GM19468 (cell line): ENCODE results near the gene SGIP1.
"Not testable (repeated sequence)": the region's sequence is repeated elsewhere in the genome, so short reads cannot be mapped to it uniquely, and the experiment has no call there.

Experiments used
- ATAC-seq: cut with Tn5 transposase; IDR thresholded peaks from one replicate; pipeline ENCODE4 v1.9.1; 2021; ENCODE audit warnings: mild to moderate bottlenecking, moderate library complexity, moderate number of reproducible peaks; ENCODE audit not compliant: unreplicated experiment; ENCODE audit errors: extremely low read depth

Gene SGIP1

GRCh38 chr1:66552287-66552686 lies 18.3 kb downstream of the SGIP1 start:
- no peak for ATAC-seq

DNA sequence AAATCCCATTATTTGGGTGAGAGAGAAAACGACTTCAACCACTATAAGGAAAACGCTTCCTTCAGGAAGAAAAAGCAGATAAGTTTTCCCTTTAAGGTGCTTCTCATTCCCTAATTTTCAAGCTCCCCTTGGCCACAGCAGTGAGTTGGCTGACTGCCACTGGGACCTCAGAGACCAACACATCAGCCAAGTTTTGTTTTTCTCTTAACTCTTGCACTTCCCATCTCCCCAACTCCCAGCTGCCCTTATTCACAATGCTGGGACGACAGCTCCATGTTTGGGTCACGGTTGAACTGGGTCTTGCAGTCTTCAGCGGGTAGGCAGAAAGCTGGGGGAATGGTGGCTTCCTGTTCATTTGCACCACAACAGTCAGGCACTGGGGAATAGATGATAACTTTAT lies 18.9 kb downstream of the SGIP1 start:
- ATAC-seq = no peak

GRCh38 chr1:66553846-66554245 lies 19.9 kb downstream of the SGIP1 start:
- ATAC-seq = no peak

GRCh38 chr1:66556161-66556611 lies 22.2 kb downstream of the SGIP1 start:
- ATAC-seq = no peak

DNA sequence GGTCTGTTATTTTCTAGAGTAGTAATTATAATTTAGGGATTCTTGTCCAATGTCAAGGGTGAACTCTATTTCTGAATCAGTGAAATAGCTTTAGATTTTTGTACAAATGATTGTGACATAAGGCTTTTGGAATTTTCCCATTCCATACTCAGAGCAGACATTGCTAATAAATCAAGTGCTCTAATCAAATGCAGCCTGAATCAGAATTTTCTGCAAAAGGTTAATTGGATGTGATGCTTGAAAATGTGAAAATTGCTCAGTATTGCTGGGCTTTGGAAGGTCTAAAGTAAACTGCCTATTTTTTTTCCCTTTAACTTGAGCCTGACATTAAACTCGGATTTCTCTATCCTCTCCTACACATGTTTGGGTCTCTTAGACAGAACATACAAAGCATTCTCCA lies 23.2 kb downstream of the SGIP1 start:
- ATAC-seq = no peak

GRCh38 chr1:66559517-66559916 lies 25.6 kb downstream of the SGIP1 start:
- ATAC-seq = no peak

DNA sequence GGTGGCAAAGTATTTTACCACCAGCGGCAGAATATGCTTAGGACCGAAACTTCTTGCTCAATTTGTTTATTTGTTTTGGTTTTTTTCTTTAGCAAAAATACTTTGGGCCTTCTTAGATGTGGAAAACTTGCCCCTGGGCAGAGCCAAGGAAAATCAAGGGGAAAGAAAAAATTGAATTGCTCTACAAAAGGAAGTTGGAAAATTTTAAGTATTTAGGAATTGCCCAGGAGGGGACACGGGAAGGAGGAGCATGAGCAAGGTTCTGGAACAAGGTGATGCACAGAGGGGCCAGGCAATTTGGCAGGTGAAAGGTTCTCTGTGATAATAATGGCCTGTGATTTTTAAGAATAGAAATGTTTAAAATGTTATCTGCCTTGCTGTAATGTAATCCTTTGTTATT lies 28.6 kb downstream of the SGIP1 start:
- no peak for ATAC-seq

DNA sequence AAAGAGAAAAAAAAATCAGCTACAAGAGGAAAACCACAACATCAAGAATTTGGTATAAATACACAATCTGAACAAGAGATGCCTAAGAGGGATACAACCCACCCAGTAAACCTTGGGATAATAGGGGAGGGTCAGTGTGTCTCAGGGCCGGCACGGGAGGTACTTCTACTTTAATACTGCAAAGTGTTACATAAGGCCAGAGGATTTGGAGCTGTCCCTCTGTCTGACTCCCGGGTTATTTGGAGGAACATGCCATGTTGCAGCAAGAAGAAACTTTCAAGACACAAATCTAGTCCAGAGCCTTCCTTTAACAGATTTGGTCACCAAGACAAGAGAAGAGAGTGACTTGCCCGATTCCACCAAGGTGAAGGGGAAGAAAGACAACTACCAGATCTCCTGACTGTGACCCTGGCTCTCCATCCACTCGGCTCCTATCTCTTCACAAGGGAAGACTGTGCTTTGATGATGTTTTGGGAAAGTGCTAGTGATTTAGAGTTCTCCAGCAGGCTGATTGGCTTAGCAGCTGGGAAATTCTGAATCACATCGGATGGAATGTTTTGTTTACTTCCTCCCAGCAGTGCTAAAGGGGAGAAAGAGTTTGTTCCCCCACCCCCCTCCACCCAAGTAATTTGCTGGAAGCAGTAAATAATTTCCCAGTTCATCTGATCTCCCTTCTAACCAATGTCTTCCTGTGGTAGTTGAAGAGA lies 29.3 kb downstream of the SGIP1 start:
- ATAC-seq = no peak

DNA sequence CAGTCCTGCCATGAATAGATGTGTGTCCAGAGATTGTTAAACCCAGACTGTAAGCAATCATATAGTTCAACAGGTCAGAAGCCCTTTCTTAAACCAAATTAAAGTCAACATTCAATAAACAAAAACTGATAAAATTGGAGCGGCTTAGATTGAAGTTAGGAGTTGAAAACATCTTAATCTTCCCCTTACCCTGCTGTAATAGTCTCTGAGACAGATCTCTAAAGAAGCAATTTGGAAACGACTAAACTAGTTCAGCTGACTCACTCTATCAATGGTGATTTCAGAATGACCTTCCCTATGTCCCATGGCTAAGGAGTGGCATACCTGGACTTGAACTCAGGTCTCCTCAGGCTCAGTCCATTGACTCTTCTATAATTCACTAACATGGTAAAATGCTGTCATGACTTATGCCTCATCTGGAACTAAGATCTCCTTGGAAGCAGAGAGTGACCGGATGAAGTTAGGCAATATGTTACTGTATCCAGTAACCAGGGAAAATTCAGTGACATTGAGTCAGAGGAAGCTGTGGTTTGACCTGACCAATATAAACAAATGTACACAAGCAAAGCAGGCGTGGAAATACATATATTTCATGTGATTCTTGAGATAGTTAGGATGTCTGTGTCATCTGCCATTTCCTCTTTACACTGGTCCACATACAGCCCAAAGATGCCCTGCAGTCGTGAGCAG lies 30.1 kb downstream of the SGIP1 start:
- no peak for ATAC-seq

DNA sequence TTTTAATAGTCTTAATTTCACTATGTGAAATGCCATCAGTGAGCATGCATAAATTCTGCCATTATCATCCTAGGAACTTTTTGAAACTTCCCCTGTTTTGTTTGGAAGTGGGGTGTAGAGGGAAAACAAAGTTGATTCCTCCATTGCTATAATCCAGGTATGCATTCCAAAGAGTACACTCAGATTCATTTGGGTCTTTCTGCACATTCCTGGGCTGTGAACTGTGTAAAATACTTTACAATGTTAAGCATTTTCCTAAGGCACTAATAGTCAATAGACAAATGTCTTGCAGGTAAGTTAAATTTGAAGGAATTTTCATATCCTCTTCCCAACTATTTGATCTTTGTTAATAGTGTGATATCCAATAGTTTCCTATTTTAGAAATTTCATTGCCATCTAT lies 36.2 kb downstream of the SGIP1 start:
- ATAC-seq = no peak

GRCh38 chr1:66571789-66572188 lies 37.8 kb downstream of the SGIP1 start:
- no peak for ATAC-seq

GRCh38 chr1:66575739-66576138 lies 41.8 kb downstream of the SGIP1 start:
- ATAC-seq = no peak

GRCh38 chr1:66576645-66577044 lies 42.7 kb downstream of the SGIP1 start:
- ATAC-seq = no peak

DNA sequence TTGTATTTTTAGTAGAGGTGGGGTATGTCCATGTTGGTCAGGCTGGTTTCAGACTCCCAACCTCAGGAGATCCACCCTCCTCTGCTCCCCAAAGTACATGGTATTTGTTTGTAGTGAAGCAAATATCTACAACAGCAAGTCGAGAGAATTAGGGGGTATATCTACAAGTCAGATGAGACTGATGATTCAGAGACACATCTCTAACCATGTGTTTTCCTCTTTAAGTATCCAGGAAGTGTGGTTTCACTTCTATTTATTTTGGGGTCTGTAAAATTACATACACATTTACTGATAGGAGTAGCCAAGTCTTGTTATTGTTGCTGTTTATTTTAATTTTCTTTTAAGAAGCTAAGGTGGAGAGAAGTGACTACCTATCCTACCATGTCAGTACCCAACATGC lies 44.9 kb downstream of the SGIP1 start:
- no peak for ATAC-seq

DNA sequence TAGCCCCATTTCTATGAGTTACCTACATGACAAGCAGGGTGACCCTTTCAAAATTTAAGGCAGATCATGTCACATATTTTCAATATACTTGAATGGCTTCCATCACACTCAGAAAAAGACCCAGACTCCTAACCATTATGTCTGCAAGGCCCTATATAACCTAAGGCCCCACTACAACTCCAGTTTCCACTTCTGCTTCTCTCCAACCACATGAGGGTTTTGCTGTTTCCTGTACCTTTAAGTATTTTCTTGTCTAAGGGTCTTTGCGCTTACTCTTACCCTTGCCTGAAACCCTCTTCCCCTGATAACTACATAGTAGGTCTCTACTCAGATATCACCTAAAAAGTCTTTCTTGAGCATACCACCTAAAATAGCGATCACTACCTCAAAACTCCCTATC lies 46.1 kb downstream of the SGIP1 start:
- ATAC-seq = no peak

GRCh38 chr1:66583021-66583420 lies 49.1 kb downstream of the SGIP1 start:
- ATAC-seq = no peak

GRCh38 chr1:66585002-66585401 lies 51.0 kb downstream of the SGIP1 start:
- ATAC-seq = no peak

- no peak for ATAC-seq
Measured at GRCh38 chr1:66589326-66589725, 55.4 kb downstream of the SGIP1 start.

DNA sequence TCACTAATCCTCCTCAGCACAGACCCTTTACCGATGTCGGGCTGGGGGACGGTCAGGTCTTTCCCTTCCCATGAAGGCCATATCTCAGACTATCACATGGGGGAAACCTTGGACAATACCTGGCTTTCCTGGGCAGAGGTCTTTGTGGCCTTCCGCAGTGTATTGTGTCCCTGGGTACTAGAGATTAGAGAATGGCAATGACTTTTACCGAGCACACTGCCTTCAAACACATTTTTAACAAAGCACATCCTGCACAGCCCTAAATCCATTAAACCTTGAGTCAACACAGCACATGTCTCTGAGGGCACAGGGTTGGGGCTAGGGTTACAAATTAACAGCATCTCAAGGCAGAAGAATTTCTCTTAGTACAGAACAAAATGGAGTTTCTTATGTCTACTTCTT lies 58.2 kb downstream of the SGIP1 start:
- ATAC-seq = not testable (repeated sequence)

GRCh38 chr1:66596191-66596590 lies 62.2 kb downstream of the SGIP1 start:
- no peak for ATAC-seq

DNA sequence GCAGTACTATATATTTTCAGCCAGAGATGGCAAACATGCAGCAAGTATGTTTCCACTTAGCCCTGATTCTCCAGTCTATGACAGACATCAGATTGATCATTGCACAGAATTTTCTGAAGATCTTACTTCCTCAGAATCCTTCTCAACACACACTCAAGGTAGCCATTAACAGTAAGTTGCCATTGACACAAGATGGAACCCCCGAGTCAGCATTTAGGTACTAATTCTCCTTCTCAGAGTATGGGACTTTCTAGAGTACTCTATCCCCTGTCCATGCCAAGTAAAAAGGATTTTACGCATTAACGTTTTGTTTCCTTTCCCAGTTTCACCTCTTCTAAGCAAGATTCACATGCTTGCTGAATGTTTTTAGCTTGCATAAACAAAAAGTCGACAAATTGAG lies 63.5 kb downstream of the SGIP1 start:
- no peak for ATAC-seq

DNA sequence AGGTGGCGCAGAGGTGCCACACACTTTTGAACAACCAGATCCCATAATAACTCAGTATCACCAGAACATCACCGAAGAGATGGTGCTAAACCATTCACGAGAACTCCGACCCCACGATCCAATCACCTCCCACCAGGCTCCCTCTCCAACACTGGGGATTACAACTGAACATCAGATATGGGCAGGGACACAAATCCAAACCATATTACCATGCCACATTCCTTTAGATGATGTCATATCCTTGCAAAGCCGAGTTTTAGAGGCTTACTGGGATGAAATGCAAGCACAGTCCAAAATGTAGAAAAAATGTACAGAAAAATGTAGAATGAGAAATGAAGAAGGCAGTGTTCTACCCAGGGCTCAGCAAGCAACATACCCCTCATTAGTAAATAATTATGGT lies 64.7 kb downstream of the SGIP1 start:
- ATAC-seq = no peak
